Pancreas (tissue), 10 donors: ENCODE results near the gene SSNA1. TPM values are rescaled to one million over a fixed set of nuclear protein-coding genes. Genes with fewer than 3 reads are reported as not detected.
A peak's percentile ranks its signal among the peaks of the same experiment; 100 is the strongest.

Experiments
- ATAC-seq, 4 donors: fragments of 200-7000 bp; cut with Tn5 transposase; one replicate each; pipeline versions ENCODE4 v1.8.0 to v1.9.1; 2020; ENCODE audit warnings: mild to moderate bottlenecking in 4 of 4, moderate library complexity in 4 of 4
- DNase-seq, 6 donors: peaks; one replicate each; pipeline ENCODE4 v3.0.0-alpha.2; 2020
- FAIRE-seq: peaks from 2 replicates; lab custom pipeline; 2012; peaks lifted over from hg19 to GRCh38; lab: Jason Lieb, UNC
- H3K27ac ChIP-seq, 4 donors: fragments of 200-600 bp; sonication (generic); 1 replicate in 3 of 4; 2 replicates in 1 of 4; pipeline versions ENCODE4 v1.5.0 to v1.8.0; 2020
- H3K27me3 ChIP-seq, 4 donors: fragments of 200-600 bp; one replicate each; pipeline ENCODE4 v1.8.0; 2021
- H3K36me3 ChIP-seq, 3 donors: fragments of 200-600 bp; sonication (generic) in 1 of 3; one replicate each; pipeline versions ENCODE4 v1.5.0 to v1.8.0; 2020 to 2021
- H3K4me1 ChIP-seq, 3 donors: fragments of 200-600 bp; one replicate each; pipeline ENCODE4 v1.8.0; 2021
- H3K4me3 ChIP-seq, 4 donors: fragments of 200-600 bp; sonication (generic) in 2 of 4; one replicate each; pipeline versions ENCODE4 v1.5.0 to v1.8.0; 2020 to 2021
- H3K9me3 ChIP-seq, 4 donors: fragments of 200-600 bp; one replicate each; pipeline ENCODE4 v1.8.0; 2021
- CTCF ChIP-seq, 4 donors: fragments of 200-600 bp; sonication (generic) in 3 of 4; IDR thresholded peaks; one replicate each; pipeline versions ENCODE4 v1.5.0 to v1.8.0; 2021; ENCODE audit warnings: antibody characterized with exemption in 4 of 4
- WGBS, 2 donors: extraction: QIAGEN DNeasy Blood & Tissue Kit; methylation state at CpG; one replicate each; pipeline ENCODE4 v1.1.7; 2013; 5-methylcytosine and 5-hydroxymethylcytosine counted together
- intact Hi-C, 3 donors: fragments of 100-400 bp; cut with DNase I; formaldehyde crosslinking; loops; one replicate each; pipeline versions ENCODE4 v1.11.1 to v1.14.2; 2022
- polyA plus RNA-seq, 2 donors: library from polyadenylated mRNA; stranded (reverse); fragments of 200-250 nt; gene quantifications; one replicate each; pipeline ENCODE4 v1.2.3, GENCODE V29; 2013
- total RNA-seq, 6 donors: library from RNA; stranded (reverse); fragmentation: NEBNext Ultra II Directional in 4 of 6; extraction: Animal tissue kit (Norgen Biotek cat#: 25700) in 4 of 6; gene quantifications; one replicate each; pipeline versions ENCODE4 v1.2.1 to v1.2.4, GENCODE V29; 2021 to 2023
- donor health status: healthy with polysubstance abuse.
- donor health status: DM: no; HTN: no; CAD: no; lungs with moderate emphysema.
- donor health status: DM: no; HTN: no; CAD: no.
- donor health status: control.
- donor health status: control.
- donor health status: Bipolar disorder and iron deficiency.
- donor health status: DM: yes; HTN: yes; CAD: no.
- donor health status: DM: no; HTN: no; CAD: no.
- donor health status: DM: no; HTN: no; CAD: no.
- donor health status: DM: yes; HTN: yes; CAD: no.

Gene SSNA1
- total and polyA plus RNA-seq, 8 donors, result 30.8 to 81.0 (median 41.1) TPM

DNA sequence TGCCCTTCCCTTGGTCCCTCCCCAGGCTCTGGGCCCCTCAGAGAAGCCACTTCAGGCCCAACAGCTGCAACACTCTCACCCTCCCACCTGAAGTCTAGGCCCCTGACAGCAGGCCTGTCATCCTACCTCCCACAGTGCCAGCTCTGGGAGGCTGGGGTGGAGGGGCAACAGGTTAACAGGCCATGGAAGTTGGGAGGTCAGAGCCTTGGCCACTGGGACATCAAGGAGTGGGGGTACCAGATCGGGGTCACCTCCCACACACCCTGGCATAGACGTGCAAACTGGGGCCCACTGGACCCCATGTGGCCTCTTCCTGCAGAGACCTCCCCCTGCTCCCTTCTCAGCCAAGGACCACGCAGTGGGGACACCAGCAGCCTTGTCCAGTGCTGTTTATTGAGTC lies 2.8 kb downstream of the SSNA1 start:
- no peak overlapping the region for H3K4me3 ChIP-seq
- intact Hi-C loops, result loop anchor here in 1 of 3 donors (5.0 kb wide), 1 partner anchor 46 kb away; no protein-coding TSS in a partner anchor
- WGBS, 2 donors, result 50 to 60% methylated on average over 3 of the region's 3 CpGs
- FAIRE-seq (no peak), DNase-seq (peak in 1 of 6 donors; percentile 39), ATAC-seq (no peak)
- TF ChIP-seq CTCF (IDR thresholded peaks at IDR 0.05), result no peak
- H3K4me1 ChIP-seq, result peaks cover 42 to 71% (median 47%) of the 10 kb centered on the region in 3 donors
- no peaks in the 10 kb centered on the region for H3K9me3 ChIP-seq
- no peak overlapping the region for H3K27ac ChIP-seq
- H3K27me3 ChIP-seq, result no peaks in the 10 kb centered on the region
- peaks cover 0 to 7% (median 0%) of the 10 kb centered on the region in 3 donors for H3K36me3 ChIP-seq

- ATAC-seq (no peak), DNase-seq (peak in 1 of 6 donors; percentile 52), FAIRE-seq (no peak)
- Histone ChIP-seq H3K4me3 (no peak overlapping the region), H3K36me3 (peaks cover 0 to 7% (median 0%) of the 10 kb centered on the region in 3 donors), H3K9me3 (no peaks in the 10 kb centered on the region), H3K27ac (peak overlapping the region in 1 of 4 donors; percentile 22), H3K4me1 (peaks cover 36 to 65% (median 42%) of the 10 kb centered on the region in 3 donors), H3K27me3 (no peaks in the 10 kb centered on the region)
- intact Hi-C loops, result loop anchor here in 1 of 3 donors (5.0 kb wide), 1 partner anchor 45 kb away; no protein-coding TSS in a partner anchor
- TF ChIP-seq CTCF (IDR thresholded peaks at IDR 0.05), result no peak
- WGBS, 2 donors, result 67 to 68% methylated on average over 22 of the region's 22 CpGs
Observed at GRCh38 chr9:137191691-137192447, 3.4 kb downstream of the SSNA1 start.

- Histone ChIP-seq H3K4me3 (no peak overlapping the region), H3K27me3 (no peaks in the 10 kb centered on the region), H3K27ac (no peak overlapping the region), H3K9me3 (no peaks in the 10 kb centered on the region), H3K4me1 (peaks cover 31 to 59% (median 37%) of the 10 kb centered on the region in 3 donors), H3K36me3 (peaks cover 0 to 7% (median 0%) of the 10 kb centered on the region in 3 donors)
- 64 to 74% methylated on average over 9 to 10 of the region's 10 CpGs for WGBS, 2 donors
- no peak for DNase-seq
- no peak for FAIRE-seq
- no peak for ATAC-seq
- TF ChIP-seq CTCF (IDR thresholded peaks at IDR 0.05), result no peak
- intact Hi-C loops, result loop anchor here in 1 of 3 donors (5.0 kb wide), 1 partner anchor 45 kb away; no protein-coding TSS in a partner anchor
Observed at GRCh38 chr9:137192448-137192780, 3.9 kb downstream of the SSNA1 start.

DNA sequence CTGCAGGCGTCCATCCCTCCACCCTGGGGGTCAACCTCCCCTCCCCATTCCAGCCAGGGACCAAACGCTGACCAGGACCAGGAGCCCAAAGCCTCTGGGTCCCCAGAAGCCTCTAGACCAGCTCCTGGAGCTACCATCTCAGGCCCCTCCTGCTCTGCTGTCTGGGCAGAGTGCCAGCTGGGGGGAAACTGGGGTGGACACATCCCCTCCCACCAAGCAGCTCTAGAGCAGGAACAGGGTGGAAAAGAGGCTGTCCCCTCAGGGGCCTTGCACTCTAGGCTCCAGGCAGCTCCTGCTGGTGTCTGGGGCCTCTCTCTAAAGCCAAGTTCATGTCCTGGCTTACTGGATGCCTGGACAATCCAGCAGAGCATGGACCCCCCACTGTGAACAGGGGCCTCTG lies 4.4 kb downstream of the SSNA1 start:
- Histone ChIP-seq H3K27me3 (no peaks in the 10 kb centered on the region), H3K9me3 (no peaks in the 10 kb centered on the region), H3K4me1 (peaks cover 27 to 55% (median 36%) of the 10 kb centered on the region in 3 donors), H3K4me3 (no peak overlapping the region), H3K27ac (no peak overlapping the region), H3K36me3 (peaks cover 0 to 7% (median 0%) of the 10 kb centered on the region in 3 donors)
- intact Hi-C loops, result loop anchor here in 1 of 3 donors (5.0 kb wide), 1 partner anchor 44 kb away; no protein-coding TSS in a partner anchor
- no peak for FAIRE-seq
- no peak for TF ChIP-seq CTCF (IDR thresholded peaks at IDR 0.05)
- ATAC-seq, result no peak
- WGBS, 2 donors, result 73 to 90% methylated on average over 1 to 2 of the region's 2 CpGs
- no peak for DNase-seq
